Neuronal stem cell (in vitro differentiated cells): ENCODE measurements around the gene GSTM3.

Source experiments
- DNase-seq: peaks from one replicate; pipeline ENCODE4 v3.0.0-alpha.2; 2013; ENCODE audit warnings: low spot score
- H2AFZ ChIP-seq: one replicate; pipeline ENCODE4 v1.6.1; 2013; ENCODE audit warnings: mild to moderate bottlenecking, low read length, inconsistent platforms
- H2AK5ac ChIP-seq: 2 replicates; pipeline ENCODE4 v1.6.1; 2013; ENCODE audit warnings: low read depth, mild to moderate bottlenecking, inconsistent platforms, low read length, moderate library complexity, mixed read lengths
- H2BK120ac ChIP-seq: 2 replicates; pipeline ENCODE4 v1.6.1; 2013; ENCODE audit warnings: low read depth, mild to moderate bottlenecking, inconsistent platforms, low read length, moderate library complexity, mixed read lengths
- H2BK12ac ChIP-seq: one replicate; pipeline ENCODE4 v1.6.1; 2013; ENCODE audit warnings: low read length, inconsistent platforms
- H2BK15ac ChIP-seq: 2 replicates; pipeline ENCODE4 v1.6.1; 2013; ENCODE audit warnings: mild to moderate bottlenecking, low read length, inconsistent platforms, mixed read lengths
- H2BK5ac ChIP-seq: one replicate; pipeline ENCODE4 v1.6.1; 2013; ENCODE audit warnings: inconsistent platforms, mild to moderate bottlenecking, low read length, moderate library complexity
- H3K14ac ChIP-seq: one replicate; pipeline ENCODE4 v1.6.1; 2013; ENCODE audit warnings: low read length, inconsistent platforms
- H3K18ac ChIP-seq: 2 replicates; pipeline ENCODE4 v1.6.1; 2013; ENCODE audit warnings: low read length, inconsistent platforms
- H3K23ac ChIP-seq: 2 replicates; pipeline ENCODE4 v1.6.1; 2013; ENCODE audit warnings: low read depth, mild to moderate bottlenecking, mixed read lengths, low read length, inconsistent platforms; ENCODE audit not compliant: poor library complexity
- H3K27ac ChIP-seq: replicated peaks from 3 replicates; pipeline ENCODE4 v1.5.1; 2013; ENCODE audit warnings: low read length, inconsistent platforms
- H3K27me3 ChIP-seq, 3 experiments: 2 replicates each; pipeline ENCODE4 v1.6.1; 2013; ENCODE audit warnings: low read length in 3 of 3, mild to moderate bottlenecking in 2 of 3, inconsistent platforms in 1 of 3, low read depth in 1 of 3, mixed read lengths in 1 of 3, moderate library complexity in 1 of 3; ENCODE audit not compliant: control insufficient read depth in 3 of 3, insufficient read depth in 3 of 3
- H3K36me3 ChIP-seq, 2 donors: replicated peaks in 1 of 2; 2 replicates each; pipeline ENCODE4 v1.6.1; 2013; ENCODE audit warnings: low read length in 2 of 2; ENCODE audit not compliant: control insufficient read depth in 2 of 2, insufficient read depth in 2 of 2
- H3K4ac ChIP-seq: 2 replicates; pipeline ENCODE4 v1.6.1; 2013; ENCODE audit warnings: inconsistent platforms, mild to moderate bottlenecking, low read length, moderate library complexity
- H3K4me1 ChIP-seq, 2 donors: 1 replicate in 1 of 2; 2 replicates in 1 of 2; pipeline ENCODE4 v1.6.1; 2013; ENCODE audit warnings: low read length in 2 of 2, low read depth in 1 of 2; ENCODE audit not compliant: control insufficient read depth in 2 of 2, insufficient read depth in 1 of 2
- H3K4me2 ChIP-seq: one replicate; pipeline ENCODE4 v1.6.1; 2013; ENCODE audit warnings: mild to moderate bottlenecking, low read length, inconsistent platforms; ENCODE audit not compliant: insufficient read depth, poor library complexity, severe bottlenecking
- H3K4me3 ChIP-seq, 2 donors: 2 replicates each; pipeline ENCODE4 v1.5.1; 2013; ENCODE audit warnings: low read length in 2 of 2, mild to moderate bottlenecking in 2 of 2, inconsistent platforms in 1 of 2, moderate library complexity in 1 of 2
- H3K79me1 ChIP-seq: one replicate; pipeline ENCODE4 v1.6.1; 2013; ENCODE audit warnings: low read depth, mild to moderate bottlenecking, inconsistent platforms, low read length, moderate library complexity
- H3K9ac ChIP-seq: one replicate; pipeline ENCODE4 v1.6.1; 2013; ENCODE audit warnings: mild to moderate bottlenecking, low read depth, low read length, inconsistent platforms; ENCODE audit not compliant: poor library complexity
- H3K9me3 ChIP-seq, 2 donors: replicated peaks in 1 of 2; 2 replicates each; pipeline versions ENCODE3 to v1.6.1; 2013; ENCODE audit warnings: low read length in 2 of 2, mild to moderate bottlenecking in 2 of 2, inconsistent platforms in 1 of 2, low read depth in 1 of 2, mixed read lengths in 1 of 2, moderate library complexity in 1 of 2; ENCODE audit not compliant: control insufficient read depth in 2 of 2, insufficient read depth in 1 of 2
- H4K8ac ChIP-seq: one replicate; pipeline ENCODE4 v1.6.1; 2013; ENCODE audit warnings: low read depth, mild to moderate bottlenecking, inconsistent platforms, low read length, moderate library complexity
- H4K91ac ChIP-seq: one replicate; pipeline ENCODE4 v1.6.1; 2013; ENCODE audit warnings: low read length, low read depth, mild to moderate bottlenecking, inconsistent platforms; ENCODE audit not compliant: poor library complexity
- WGBS, 2 donors: extraction: QIAGEN DNeasy Blood & Tissue Kit; methylation state at CpG; one replicate each; pipeline ENCODE4 v1.1.7; 2013; ENCODE audit warnings: missing lambda C conversion rate in 2 of 2, mixed read lengths in 1 of 2; ENCODE audit not compliant: insufficient read length in 2 of 2, insufficient replicate concordance in 1 of 2; ENCODE audit errors: extremely low coverage in 2 of 2; 5-methylcytosine and 5-hydroxymethylcytosine counted together

GSTM3 gene

DNA sequence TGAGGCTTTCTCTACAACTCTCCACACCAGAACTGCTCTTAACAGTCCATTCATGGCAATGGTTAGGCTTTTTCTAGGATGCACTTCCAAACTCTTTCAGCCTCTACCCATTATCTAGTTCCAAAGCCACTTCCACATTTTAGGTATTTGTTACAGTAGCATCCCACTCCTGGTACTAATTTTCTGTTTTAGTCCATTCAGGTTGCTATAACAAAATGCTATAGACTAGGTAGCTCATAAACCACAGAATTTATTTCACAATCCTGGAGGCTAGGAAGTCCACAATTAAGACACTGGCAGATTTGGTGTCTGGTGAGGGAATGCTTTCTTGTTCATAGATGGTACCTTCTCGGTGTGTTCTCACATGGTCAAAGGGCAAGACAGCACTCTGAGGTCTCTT is 40.1 kb upstream of the GSTM3 start:
- Histone ChIP-seq H3K27me3 (peaks cover 0 to 17% (median 0%) of the 10 kb centered on the region in 3 experiments), H3K18ac (no peak overlapping the region)
- no CpG with 5 or more reads among the region's 1 CpG for WGBS, 2 donors

DNA sequence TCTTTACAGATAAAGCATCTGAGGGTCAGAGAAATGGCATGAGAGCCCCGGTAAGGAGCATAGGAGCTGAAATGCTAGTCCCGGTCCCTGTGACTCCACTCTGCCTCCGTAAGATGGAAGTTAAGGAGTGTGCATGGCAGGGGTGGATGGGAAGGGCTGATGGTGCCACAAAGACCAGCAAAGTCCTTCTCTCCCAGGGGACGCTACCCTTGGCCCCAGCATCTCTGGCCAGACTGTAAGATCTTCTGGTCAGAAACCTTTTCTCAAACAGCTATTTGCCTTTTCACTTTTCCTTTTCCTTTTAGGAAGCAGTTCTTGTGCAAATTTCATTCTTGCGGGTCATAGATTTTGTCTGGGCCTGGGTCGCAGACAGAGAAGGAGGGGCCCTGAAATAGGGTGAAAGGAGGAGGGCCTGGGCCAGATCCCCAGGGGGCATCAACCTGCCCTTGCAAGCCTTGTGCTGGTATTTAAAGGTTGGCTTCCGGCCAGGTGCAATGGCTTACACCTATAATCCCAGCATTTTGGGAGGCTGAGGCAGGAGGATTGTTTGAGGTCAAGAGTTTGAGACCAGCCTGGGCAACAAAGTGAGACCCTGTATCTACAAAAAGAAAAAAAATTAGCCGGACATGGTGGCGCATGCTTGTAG is 37.3 kb upstream of the GSTM3 start:
- Histone ChIP-seq H3K36me3 (no peaks in the 10 kb centered on the region), H4K91ac (no peak overlapping the region), H3K18ac (no peak overlapping the region), H2BK5ac (no peak overlapping the region), H3K79me1 (no peaks in the 10 kb centered on the region), H3K14ac (no peak overlapping the region), H2BK15ac (no peak overlapping the region), H3K4ac (no peak overlapping the region), H2BK12ac (no peak overlapping the region), H2BK120ac (no peak overlapping the region), H3K4me3 (no peak overlapping the region), H3K4me1 (peaks cover 3 to 4% of the 10 kb centered on the region in 2 donors), H3K27me3 (peaks cover 0 to 15% (median 0%) of the 10 kb centered on the region in 3 experiments), H3K4me2 (no peak overlapping the region), H3K9ac (no peak overlapping the region), H2AFZ (no peak overlapping the region), H3K27ac (no peak overlapping the region), H2AK5ac (no peak overlapping the region), H4K8ac (no peak overlapping the region), H3K23ac (no peak overlapping the region), H3K9me3 (peaks cover 4 to 9% of the 10 kb centered on the region in 2 donors)
- WGBS, 2 donors = no CpG with 5 or more reads among the region's 9 CpGs
- no peak for DNase-seq

More for the DNA sequence above, 40.1 kb upstream of the GSTM3 start:
- peaks cover 4 to 10% of the 10 kb centered on the region in 2 donors for H3K4me1 ChIP-seq
- no peak overlapping the region for H4K91ac ChIP-seq
- no peak overlapping the region for H3K27ac ChIP-seq
- no peak overlapping the region for H4K8ac ChIP-seq
- H3K4me2 ChIP-seq = no peak overlapping the region
- H3K14ac ChIP-seq = no peak overlapping the region
- H3K9ac ChIP-seq = no peak overlapping the region
- peaks cover 4 to 9% of the 10 kb centered on the region in 2 donors for H3K9me3 ChIP-seq
- no peak overlapping the region for H3K23ac ChIP-seq
- H3K4ac ChIP-seq = no peak overlapping the region
- no peak overlapping the region for H2BK120ac ChIP-seq
- DNase-seq = no peak
- H2AK5ac ChIP-seq = no peak overlapping the region
- no peak overlapping the region for H2BK5ac ChIP-seq
- H3K79me1 ChIP-seq = no peaks in the 10 kb centered on the region
- H2AFZ ChIP-seq = no peak overlapping the region
- H2BK15ac ChIP-seq = no peak overlapping the region
- no peak overlapping the region for H2BK12ac ChIP-seq
- H3K4me3 ChIP-seq = no peak overlapping the region
- no peaks in the 10 kb centered on the region for H3K36me3 ChIP-seq

DNA sequence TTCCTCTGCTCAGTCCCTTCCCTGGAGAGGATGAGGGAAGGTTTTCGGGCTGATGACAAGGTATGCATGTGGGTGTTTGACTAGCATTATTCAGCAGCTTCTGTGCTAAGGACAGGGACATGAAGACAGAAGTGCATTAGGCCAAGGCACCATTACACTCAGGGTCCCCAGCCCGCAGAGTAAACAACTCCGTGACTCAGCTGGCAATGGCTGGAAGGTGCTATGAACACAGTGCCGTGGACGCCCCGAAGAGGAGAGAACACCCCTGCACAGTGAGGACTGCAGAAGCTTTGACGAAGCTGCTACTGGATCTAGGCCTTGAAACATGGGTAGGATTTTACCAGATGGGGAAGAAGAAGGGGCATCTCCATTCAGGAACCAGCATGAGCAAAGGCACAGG is 36.6 kb upstream of the GSTM3 start:
- whole genome bisulfite sequencing, 2 donors = no CpG with 5 or more reads among the region's 7 CpGs
- Histone ChIP-seq H2AFZ (peak overlapping the region; percentile 65), H3K9me3 (peaks cover 4 to 9% of the 10 kb centered on the region in 2 donors), H2BK5ac (no peak overlapping the region), H4K91ac (no peak overlapping the region), H3K23ac (no peak overlapping the region), H2AK5ac (no peak overlapping the region), H3K4me1 (peaks cover 0 to 4% of the 10 kb centered on the region in 2 donors), H3K18ac (no peak overlapping the region), H3K79me1 (no peaks in the 10 kb centered on the region), H3K14ac (no peak overlapping the region), H3K4ac (no peak overlapping the region), H3K4me3 (no peak overlapping the region), H2BK15ac (no peak overlapping the region), H3K27ac (no peak overlapping the region), H3K36me3 (no peaks in the 10 kb centered on the region), H4K8ac (no peak overlapping the region), H3K9ac (no peak overlapping the region), H2BK12ac (no peak overlapping the region), H2BK120ac (no peak overlapping the region), H3K4me2 (no peak overlapping the region), H3K27me3 (peaks cover 0 to 15% (median 0%) of the 10 kb centered on the region in 3 experiments)
- DNase-seq = no peak

- Histone ChIP-seq H3K36me3 (no peaks in the 10 kb centered on the region), H3K4me3 (no peak overlapping the region), H3K9ac (no peak overlapping the region), H3K4me1 (peaks cover 0 to 4% of the 10 kb centered on the region in 2 donors), H3K23ac (no peak overlapping the region), H2BK120ac (no peak overlapping the region), H4K8ac (no peak overlapping the region), H2BK15ac (no peak overlapping the region), H3K14ac (no peak overlapping the region), H4K91ac (no peak overlapping the region), H3K79me1 (no peaks in the 10 kb centered on the region), H3K9me3 (peaks cover 4 to 9% of the 10 kb centered on the region in 2 donors), H2AFZ (peak overlapping the region; percentile 65), H2BK12ac (no peak overlapping the region), H2BK5ac (no peak overlapping the region), H2AK5ac (no peak overlapping the region), H3K4ac (no peak overlapping the region), H3K4me2 (no peak overlapping the region), H3K27ac (no peak overlapping the region), H3K27me3 (peaks cover 0 to 19% (median 0%) of the 10 kb centered on the region in 3 experiments), H3K18ac (peak overlapping the region; percentile 5)
- peak; percentile 85 for DNase-seq
- no CpG with 5 or more reads among the region's 4 CpGs for WGBS, 2 donors
Measured at GRCh38 chr1:109776911-109777310, 36.1 kb upstream of the GSTM3 start.
